CD4-positive, alpha-beta memory T cell (primary cell): ENCODE measurements around the gene SLC43A3. TPM values are rescaled to one million over a fixed set of nuclear protein-coding genes. Genes with fewer than 3 reads are reported as not detected.

Source experiments
- CTCF ChIA-PET: fragments of 350-600 bp; sonication (Branson Sonifier 250); formaldehyde crosslinking; loops from one replicate; lab custom pipeline; 2021; ENCODE audit warnings: inconsistent platforms; ENCODE audit not compliant: partially characterized antibody; lab: Charles Lee
- POLR2A ChIA-PET: fragments of 350-600 bp; sonication (Branson Sonifier 250); formaldehyde crosslinking; loops from one replicate; lab custom pipeline; 2021; ENCODE audit not compliant: partially characterized antibody; lab: Charles Lee
- DNase-seq, 5 donors: peaks; one replicate each; pipeline versions ENCODE4 v3.0.0 to v3.0.0-alpha.2; 2020 to 2022; ENCODE audit warnings: mixed read lengths in 1 of 5
- H3K27ac ChIP-seq: one replicate; pipeline ENCODE4 v1.7.0; 2013; ENCODE audit warnings: low read depth, low read length
- H3K27me3 ChIP-seq: 2 replicates; pipeline ENCODE4 v1.7.0; 2013; ENCODE audit warnings: mild to moderate bottlenecking, low read length, moderate library complexity; ENCODE audit not compliant: insufficient read depth
- H3K36me3 ChIP-seq: 2 replicates; pipeline ENCODE4 v1.7.0; 2013; ENCODE audit warnings: mild to moderate bottlenecking, low read length, moderate library complexity; ENCODE audit not compliant: insufficient read depth
- H3K4me1 ChIP-seq: 2 replicates; pipeline ENCODE4 v1.7.0; 2013; ENCODE audit warnings: mild to moderate bottlenecking, low read length, moderate library complexity; ENCODE audit not compliant: insufficient read depth
- H3K4me3 ChIP-seq, 2 donors: one replicate each; pipeline ENCODE4 v1.7.0; 2013; ENCODE audit warnings: low read length in 2 of 2, mild to moderate bottlenecking in 1 of 2
- H3K9me3 ChIP-seq, 2 donors: one replicate each; pipeline ENCODE4 v1.7.0; 2013; ENCODE audit warnings: low read length in 2 of 2, control low read depth in 1 of 2; ENCODE audit not compliant: control insufficient read depth in 1 of 2
- H3K27ac Mint-ChIP-seq, 7 donors: one replicate each; pipeline ENCODE4 v1.8.0; 2020 to 2021; ENCODE audit warnings: mixed read lengths in 7 of 7, mild to moderate bottlenecking in 6 of 7, inconsistent platforms in 3 of 7, moderate library complexity in 3 of 7
- H3K27me3 Mint-ChIP-seq, 2 donors: one replicate each; pipeline ENCODE4 v1.8.0; 2020 to 2021; ENCODE audit warnings: mixed read lengths in 2 of 2
- H3K36me3 Mint-ChIP-seq, 2 donors: one replicate each; pipeline ENCODE4 v1.8.0; 2020 to 2021; ENCODE audit warnings: mixed read lengths in 2 of 2, inconsistent platforms in 1 of 2, mild to moderate bottlenecking in 1 of 2
- H3K4me1 Mint-ChIP-seq, 4 donors: one replicate each; pipeline ENCODE4 v1.8.0; 2020 to 2021; ENCODE audit warnings: mixed read lengths in 4 of 4, mild to moderate bottlenecking in 1 of 4
- H3K4me3 Mint-ChIP-seq, 8 donors: one replicate each; pipeline ENCODE4 v1.8.0; 2020 to 2021; ENCODE audit warnings: mixed read lengths in 8 of 8, mild to moderate bottlenecking in 7 of 8, moderate library complexity in 6 of 8, inconsistent platforms in 3 of 8
- H3K9me3 Mint-ChIP-seq, 8 donors: one replicate each; pipeline ENCODE4 v1.8.0; 2020 to 2021; ENCODE audit warnings: mixed read lengths in 8 of 8, mild to moderate bottlenecking in 5 of 8, inconsistent platforms in 3 of 8, moderate library complexity in 1 of 8
- intact Hi-C: fragments of 100-400 bp; cut with micrococcal nuclease; formaldehyde crosslinking; loops from one replicate; pipeline ENCODE4 v1.15.1; 2023
- polyA plus RNA-seq, 2 donors: library from polyadenylated mRNA; unstranded; fragments of 300-500 nt; fragmentation: Illumina TruSeq; gene quantifications; one replicate each; pipeline ENCODE4 v1.2.3, GENCODE V29; 2021
- total RNA-seq, 2 experiments: library from RNA; stranded (reverse); gene quantifications; one replicate each; pipeline ENCODE4 v1.2.3, GENCODE V29; 2021

Gene SLC43A3
- total and polyA plus RNA-seq, 4 experiments from 2014 or later, result 15.1 to 18.5 (median 16.7) TPM

- intact Hi-C loops, result no loop called here
- H3K4me1 ChIP-seq, result no peaks in the 10 kb centered on the region
- peaks cover 3 to 5% of the 10 kb centered on the region in 2 donors for H3K27me3 Mint-ChIP-seq
- H3K4me1 Mint-ChIP-seq, result no peaks in the 10 kb centered on the region
- no peaks in the 10 kb centered on the region for H3K36me3 ChIP-seq
- DNase-seq, result no peak
- H3K4me3 ChIP-seq, result no peak overlapping the region
- no peaks in the 10 kb centered on the region for H3K27me3 ChIP-seq
- H3K9me3 Mint-ChIP-seq, result no peaks in the 10 kb centered on the region
- H3K27ac Mint-ChIP-seq, result no peak overlapping the region
- no peaks in the 10 kb centered on the region for H3K36me3 Mint-ChIP-seq
- no peak overlapping the region for H3K4me3 Mint-ChIP-seq
- CTCF ChIA-PET, result interaction anchor here (0.8 to 1.7 kb wide), 2 partner anchors 27 to 120 kb away, joined by 3 to 5 read pairs; no protein-coding TSS in a partner anchor
- POLR2A ChIA-PET, result no interaction called here
- H3K27ac ChIP-seq, result no peak overlapping the region
- H3K9me3 ChIP-seq, result no peaks in the 10 kb centered on the region
Measured at GRCh38 chr11:57373146-57373545, 53.8 kb downstream of the SLC43A3 start.

GRCh38 chr11:57370941-57371340 is 56.0 kb downstream of the SLC43A3 start:
- DNase-seq, result no peak
- Mint-ChIP-seq H3K27ac (no peak overlapping the region), H3K4me1 (no peaks in the 10 kb centered on the region), H3K9me3 (peaks cover 0 to 2% (median 0%) of the 10 kb centered on the region in 8 donors), H3K27me3 (peaks cover 0 to 2% of the 10 kb centered on the region in 2 donors), H3K4me3 (no peak overlapping the region), H3K36me3 (no peaks in the 10 kb centered on the region)
- Histone ChIP-seq H3K4me1 (no peaks in the 10 kb centered on the region), H3K4me3 (no peak overlapping the region), H3K9me3 (no peaks in the 10 kb centered on the region), H3K27me3 (no peaks in the 10 kb centered on the region), H3K27ac (no peak overlapping the region), H3K36me3 (no peaks in the 10 kb centered on the region)
- CTCF ChIA-PET, result no interaction called here
- intact Hi-C loops, result no loop called here
- POLR2A ChIA-PET, result no interaction called here

GRCh38 chr11:57370251-57370650 is 56.7 kb downstream of the SLC43A3 start:
- Histone ChIP-seq H3K36me3 (no peaks in the 10 kb centered on the region), H3K4me3 (no peak overlapping the region), H3K4me1 (no peaks in the 10 kb centered on the region), H3K27me3 (no peaks in the 10 kb centered on the region), H3K27ac (no peak overlapping the region), H3K9me3 (no peaks in the 10 kb centered on the region)
- Mint-ChIP-seq H3K27ac (no peak overlapping the region), H3K4me3 (no peak overlapping the region), H3K9me3 (peaks cover 0 to 2% (median 0%) of the 10 kb centered on the region in 8 donors), H3K4me1 (no peaks in the 10 kb centered on the region), H3K36me3 (no peaks in the 10 kb centered on the region), H3K27me3 (peaks cover 0 to 2% of the 10 kb centered on the region in 2 donors)
- intact Hi-C loops, result no loop called here
- CTCF ChIA-PET, result no interaction called here
- DNase-seq, result no peak
- POLR2A ChIA-PET, result no interaction called here

- Mint-ChIP-seq H3K4me1 (no peaks in the 10 kb centered on the region), H3K4me3 (no peak overlapping the region), H3K36me3 (no peaks in the 10 kb centered on the region), H3K27ac (no peak overlapping the region), H3K9me3 (peaks cover 0 to 2% (median 0%) of the 10 kb centered on the region in 8 donors), H3K27me3 (peaks cover 0 to 2% of the 10 kb centered on the region in 2 donors)
- Histone ChIP-seq H3K36me3 (no peaks in the 10 kb centered on the region), H3K4me3 (no peak overlapping the region), H3K27me3 (no peaks in the 10 kb centered on the region), H3K4me1 (no peaks in the 10 kb centered on the region), H3K9me3 (no peaks in the 10 kb centered on the region), H3K27ac (no peak overlapping the region)
- intact Hi-C loops, result no loop called here
- POLR2A ChIA-PET, result no interaction called here
- CTCF ChIA-PET, result no interaction called here
- DNase-seq, result no peak
Measured at GRCh38 chr11:57368845-57369232, 58.1 kb downstream of the SLC43A3 start.

- no peak overlapping the region for H3K27ac Mint-ChIP-seq
- no peaks in the 10 kb centered on the region for H3K4me1 Mint-ChIP-seq
- peaks cover 0 to 2% (median 0%) of the 10 kb centered on the region in 8 donors for H3K9me3 Mint-ChIP-seq
- Histone ChIP-seq H3K4me3 (no peak overlapping the region), H3K27ac (no peak overlapping the region), H3K4me1 (no peaks in the 10 kb centered on the region), H3K27me3 (no peaks in the 10 kb centered on the region), H3K9me3 (no peaks in the 10 kb centered on the region), H3K36me3 (no peaks in the 10 kb centered on the region)
- H3K4me3 Mint-ChIP-seq, result no peak overlapping the region
- CTCF ChIA-PET, result interaction anchor here (1.3 kb wide), 1 partner anchor 19 kb away, joined by 4 read pairs; no protein-coding TSS in a partner anchor
- H3K27me3 Mint-ChIP-seq, result peaks cover 2 to 4% of the 10 kb centered on the region in 2 donors
- no peak for DNase-seq
- POLR2A ChIA-PET, result no interaction called here
- no peaks in the 10 kb centered on the region for H3K36me3 Mint-ChIP-seq
- intact Hi-C loops, result no loop called here
Measured at GRCh38 chr11:57368106-57368844, 58.6 kb downstream of the SLC43A3 start.

- Mint-ChIP-seq H3K4me1 (no peaks in the 10 kb centered on the region), H3K27ac (peak overlapping the region in 1 of 7 donors; percentile 62), H3K9me3 (peaks cover 0 to 2% (median 0%) of the 10 kb centered on the region in 8 donors), H3K4me3 (peak overlapping the region in 1 of 8 donors; percentile 2), H3K36me3 (no peaks in the 10 kb centered on the region), H3K27me3 (peaks cover 6 to 7% of the 10 kb centered on the region in 2 donors)
- Histone ChIP-seq H3K9me3 (no peaks in the 10 kb centered on the region), H3K4me3 (no peak overlapping the region), H3K27ac (no peak overlapping the region), H3K4me1 (no peaks in the 10 kb centered on the region), H3K27me3 (no peaks in the 10 kb centered on the region), H3K36me3 (no peaks in the 10 kb centered on the region)
- ChIA-PET POLR2A (no interaction called here), CTCF (interaction anchor here (0.8 kb wide), 1 partner anchor 12 kb away, joined by 3 read pairs; no protein-coding TSS in a partner anchor)
- no peak for DNase-seq
- intact Hi-C loops, result no loop called here
Measured at GRCh38 chr11:57364851-57365660, 61.9 kb downstream of the SLC43A3 start.
